GM12878 (cell line): ENCODE data around the gene HIVEP3.

ENCODE experiments used
- CBX5 ChIP-seq: sonication (generic); IDR thresholded peaks from 2 replicates; pipeline ENCODE4 v1.6.1; 2016; ENCODE audit warnings: low read depth, moderate library complexity, mild to moderate bottlenecking, inconsistent platforms
- CTCF ChIP-seq, 3 experiments: IDR thresholded peaks in 2 of 3; conservative IDR thresholded peaks in 1 of 3; 2 replicates each; pipeline ENCODE4 v1.5.1; 2011; ENCODE audit warnings: low read depth in 3 of 3, low read length in 3 of 3, mild to moderate bottlenecking in 3 of 3, control low read depth in 2 of 3, moderate library complexity in 2 of 3, inconsistent platforms in 1 of 3, mixed read lengths in 1 of 3; ENCODE audit not compliant: control insufficient read depth in 2 of 3, insufficient read depth in 1 of 3; ENCODE audit errors: extremely low read depth in 1 of 3
- EGR1 ChIP-seq, 2 experiments: IDR thresholded peaks; 1 replicate in 1 of 2; 2 replicates in 1 of 2; pipeline ENCODE4 v1.6.1; 2011 to 2012; ENCODE audit warnings: low read depth in 2 of 2, low read length in 2 of 2, borderline replicate concordance in 1 of 2, mild to moderate bottlenecking in 1 of 2, moderate library complexity in 1 of 2
- EZH2 ChIP-seq: IDR thresholded peaks from 2 replicates; pipeline ENCODE4 v1.6.1; 2012; ENCODE audit warnings: low read depth, mild to moderate bottlenecking, control low read depth, inconsistent platforms, low read length, borderline replicate concordance; ENCODE audit not compliant: control insufficient read depth
- LARP7 ChIP-seq: fragments of 450-650 bp; IDR thresholded peaks from 2 replicates; pipeline ENCODE4 v1.6.1; 2017; ENCODE audit warnings: mild to moderate bottlenecking
- MXI1 ChIP-seq: fragments of 150-350 bp; IDR thresholded peaks from 2 replicates; pipeline ENCODE4 v1.6.1; 2011; ENCODE audit warnings: low read depth, mild to moderate bottlenecking, inconsistent platforms, low read length, improper control_type of control experiment
- PKNOX1 ChIP-seq: fragments of 450-650 bp; IDR thresholded peaks from 2 replicates; pipeline ENCODE4 v1.6.1; 2016; ENCODE audit warnings: mild to moderate bottlenecking
- POLR2A ChIP-seq: IDR thresholded peaks from 2 replicates; pipeline ENCODE4 v1.6.1; 2011; ENCODE audit warnings: low read depth, mild to moderate bottlenecking, low read length
- POLR2AphosphoS5 ChIP-seq: IDR thresholded peaks from 2 replicates; pipeline ENCODE4 v1.6.1; 2011; ENCODE audit warnings: mild to moderate bottlenecking, low read length, inconsistent platforms
- REST ChIP-seq: IDR thresholded peaks from 2 replicates; pipeline ENCODE4 v1.6.1; 2012; ENCODE audit warnings: mild to moderate bottlenecking, low read depth, low read length
- SREBF1 ChIP-seq: IDR thresholded peaks from 2 replicates; pipeline ENCODE4 v1.6.1; 2012; ENCODE audit warnings: mild to moderate bottlenecking, low read length
- ZSCAN29 ChIP-seq: fragments of 450-650 bp; IDR thresholded peaks from 2 replicates; pipeline ENCODE4 v1.6.1; 2017; ENCODE audit warnings: mild to moderate bottlenecking, moderate library complexity

- no peak for TF ChIP-seq CTCF (IDR thresholded peaks at IDR 0.05 in 2 of 3, conservative IDR thresholded peaks at IDR 0.05 in 1 of 3; ENCODE audit: control insufficient read depth in 2 of 3, extremely low read depth in 1 of 3, insufficient read depth in 1 of 3, low read depth in 3 of 3, low read length in 3 of 3)
- no peak for TF ChIP-seq MXI1
- no peak for TF ChIP-seq POLR2A
- TF ChIP-seq SREBF1, result no peak
- no peak for TF ChIP-seq LARP7
- TF ChIP-seq REST, result no peak
- TF ChIP-seq POLR2AphosphoS5, result no peak
- no peak for TF ChIP-seq PKNOX1
- no peak for TF ChIP-seq EZH2
- TF ChIP-seq EGR1 (IDR thresholded peaks at IDR 0.05; ENCODE audit: borderline replicate concordance in 1 of 2, low read depth in 2 of 2, low read length in 2 of 2), result no peak
- no peak for TF ChIP-seq ZSCAN29
- no peak for TF ChIP-seq CBX5
Observed at GRCh38 chr1:41508290-41508689, 410.4 kb downstream of the HIVEP3 start.
